H1 (cell line): ENCODE data around the gene GRIK4.

Source experiments
- ATF2 ChIP-seq: IDR thresholded peaks from 2 replicates; pipeline ENCODE4 v1.6.1; 2012; ENCODE audit warnings: low read length, inconsistent platforms
- CEBPB ChIP-seq: IDR thresholded peaks from 2 replicates; pipeline ENCODE4 v1.6.1; 2012; ENCODE audit warnings: low read depth, low read length
- CTCF ChIP-seq, 3 experiments: IDR thresholded peaks; 1 replicate in 2 of 3; 2 replicates in 1 of 3; pipeline versions ENCODE4 v1.5.1 to v1.6.1; 2011; ENCODE audit warnings: low read length in 3 of 3, mild to moderate bottlenecking in 3 of 3, inconsistent platforms in 2 of 3, low read depth in 1 of 3, moderate library complexity in 1 of 3; ENCODE audit not compliant: insufficient read depth in 1 of 3; ENCODE audit errors: control extremely low read depth in 1 of 3
- EGR1 ChIP-seq: IDR thresholded peaks from 2 replicates; pipeline ENCODE4 v1.6.1; 2011; ENCODE audit warnings: low read depth, low read length, borderline replicate concordance
- EZH2 ChIP-seq: fragments of 200-600 bp; sonication (generic); IDR thresholded peaks from 2 replicates; pipeline ENCODE4 v1.7.1; 2012; ENCODE audit warnings: low read depth, mild to moderate bottlenecking, moderate library complexity, low read length, inconsistent platforms; ENCODE audit not compliant: severe bottlenecking
- JUN ChIP-seq: IDR thresholded peaks from 2 replicates; pipeline ENCODE4 v1.6.1; 2011; ENCODE audit warnings: low read depth, mild to moderate bottlenecking, improper control_type of control experiment, low read length
- KDM4A ChIP-seq: IDR thresholded peaks from one replicate; pipeline ENCODE4 v1.7.1; 2012; ENCODE audit warnings: low read depth, mild to moderate bottlenecking, moderate library complexity, low read length, inconsistent platforms; ENCODE audit not compliant: severe bottlenecking
- PHF8 ChIP-seq: fragments of 200-600 bp; sonication (generic); conservative IDR thresholded peaks from 2 replicates; pipeline ENCODE4 v1.7.1; 2012; ENCODE audit warnings: low read depth, mild to moderate bottlenecking, inconsistent platforms, low read length, moderate library complexity
- RFX5 ChIP-seq: IDR thresholded peaks from 2 replicates; pipeline ENCODE4 v1.6.1; 2011; ENCODE audit warnings: low read depth, low read length, improper control_type of control experiment, borderline replicate concordance
- SUZ12 ChIP-seq: fragments of 200-600 bp; sonication (generic); IDR thresholded peaks from 2 replicates; pipeline ENCODE4 v1.6.1; 2012; ENCODE audit warnings: mild to moderate bottlenecking, inconsistent platforms, low read length, moderate library complexity, mixed read lengths

DNA sequence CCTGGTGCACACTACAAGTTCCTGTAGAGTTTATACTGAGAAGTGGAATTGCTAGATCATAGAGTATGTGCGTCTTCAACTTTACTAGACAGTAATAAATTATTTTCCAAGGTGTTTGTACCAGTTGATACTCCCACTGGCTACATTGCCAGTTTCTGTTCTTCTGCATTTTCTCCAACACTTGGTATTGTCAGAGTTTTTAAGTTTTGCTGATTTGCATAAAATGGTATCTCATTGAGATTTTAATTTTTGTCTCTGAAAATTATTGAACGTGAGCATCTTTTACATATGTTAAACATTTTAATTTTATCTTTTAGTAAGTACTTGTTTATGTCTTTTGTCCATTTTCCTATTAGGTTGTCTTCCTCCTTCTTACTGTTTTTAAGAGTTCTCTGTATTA, 519.6 kb downstream of the GRIK4 start:
- TF ChIP-seq PHF8 = no peak
- TF ChIP-seq KDM4A = no peak
- no peak for TF ChIP-seq SUZ12
- no peak for TF ChIP-seq CTCF (IDR thresholded peaks at IDR 0.05; ENCODE audit: control extremely low read depth in 1 of 3, insufficient read depth in 1 of 3, low read depth in 1 of 3, low read length in 3 of 3)
- TF ChIP-seq ATF2 = no peak
- no peak for TF ChIP-seq JUN
- no peak for TF ChIP-seq RFX5
- TF ChIP-seq EZH2 = no peak
- no peak for TF ChIP-seq CEBPB
- TF ChIP-seq EGR1 = no peak
